Stomach (tissue), 19 donors: ENCODE measurements around the gene BOLL. TPM values are rescaled to one million over a fixed set of nuclear protein-coding genes. Genes with fewer than 3 reads are reported as not detected.
A peak's percentile ranks its signal among the peaks of the same experiment; 100 is the strongest.
"Not testable (repeated sequence)": the region's sequence is repeated elsewhere in the genome, so short reads cannot be mapped to it uniquely, and the experiment has no call there.

Experiments used
- DNase-seq, 2 donors: peaks; one replicate each; pipeline versions ENCODE4 v3.0.0 to v3.0.0-alpha.2; 2013 to 2019
- H3K27ac ChIP-seq, 5 donors: fragments of 200-600 bp in 4 of 5; sonication (generic) in 4 of 5; one replicate each; pipeline ENCODE4 v1.5.1; 2013 to 2019; ENCODE audit warnings: mild to moderate bottlenecking in 1 of 5, moderate library complexity in 1 of 5
- H3K27me3 ChIP-seq, 3 donors: fragments of 200-600 bp; sonication (generic); one replicate each; pipeline ENCODE4 v1.5.1; 2017 to 2019; ENCODE audit warnings: mixed run types in 1 of 3
- H3K36me3 ChIP-seq, 4 donors: fragments of 200-600 bp; sonication (generic); 1 replicate in 3 of 4; 2 replicates in 1 of 4; pipeline ENCODE4 v1.5.1; 2016 to 2019
- H3K4me1 ChIP-seq, 4 donors: fragments of 200-600 bp; sonication (generic); one replicate each; pipeline ENCODE4 v1.5.1; 2016 to 2019
- H3K4me3 ChIP-seq, 4 donors: fragments of 200-600 bp; sonication (generic) in 3 of 4; one replicate each; pipeline ENCODE4 v1.5.1; 2016 to 2019; ENCODE audit warnings: mild to moderate bottlenecking in 1 of 4
- H3K9me3 ChIP-seq, 4 donors: fragments of 200-600 bp; sonication (generic); one replicate each; pipeline ENCODE4 v1.5.1; 2016 to 2019
- EP300 ChIP-seq: sonication (generic); formaldehyde crosslinking; IDR thresholded peaks from one replicate; pipeline ENCODE4 v1.6.1; 2017; ENCODE audit warnings: antibody characterized with exemption
- POLR2A ChIP-seq, 4 donors: fragments of 450-650 bp; IDR thresholded peaks; one replicate each; pipeline ENCODE4 v1.6.1; 2016; ENCODE audit warnings: antibody characterized with exemption in 4 of 4, control low read depth in 2 of 4, mild to moderate bottlenecking in 1 of 4, moderate library complexity in 1 of 4
- POLR2AphosphoS5 ChIP-seq, 3 donors: sonication (generic); formaldehyde crosslinking; IDR thresholded peaks; one replicate each; pipeline ENCODE4 v1.6.1; 2016; ENCODE audit warnings: antibody characterized with exemption in 3 of 3
- WGBS, 5 donors: extraction: QIAGEN DNeasy Blood & Tissue Kit in 3 of 5; methylation state at CpG; one replicate each; pipeline versions ENCODE4 v1.1.5 to v1.1.7; 2013 to 2018; 5-methylcytosine and 5-hydroxymethylcytosine counted together
- intact Hi-C: fragments of 100-400 bp; cut with DNase I; formaldehyde crosslinking; loops from one replicate; pipeline ENCODE4 v1.15.1; 2023; ENCODE audit warnings: low total_unique reads
- long read RNA-seq, 10 donors: transcript quantifications; one replicate each; lab custom pipeline, GENCODE V29; 2026
- polyA plus RNA-seq, 3 donors: library from polyadenylated mRNA; stranded (reverse); fragments of 200-250 nt; gene quantifications; one replicate each; pipeline ENCODE4 v1.2.3, GENCODE V29; 2013
- total RNA-seq, 5 donors: library from RNA; depleted of rRNA; stranded (reverse); fragments of >200 nt; gene quantifications; one replicate each; pipeline versions ENCODE4 v1.1.0 to v1.2.3, GENCODE V29; 2014 to 2016
- TF ChIP-seq, protein P1 (sequence below), 7 experiments: fragments of 450-650 bp in 4 of 7; fragments of 200-600 bp in 3 of 7; sonication (generic) in 3 of 7; IDR thresholded peaks; one replicate each; pipeline ENCODE4 v1.5.1; 2016 to 2019; ENCODE audit warnings: antibody characterized with exemption in 7 of 7, control low read depth in 2 of 7, mild to moderate bottlenecking in 1 of 7
- donor health status: healthy with polysubstance abuse.
- donor health status: Bipolar disorder and iron deficiency.
- donor health status: healthy.

The BOLL gene, protein sequence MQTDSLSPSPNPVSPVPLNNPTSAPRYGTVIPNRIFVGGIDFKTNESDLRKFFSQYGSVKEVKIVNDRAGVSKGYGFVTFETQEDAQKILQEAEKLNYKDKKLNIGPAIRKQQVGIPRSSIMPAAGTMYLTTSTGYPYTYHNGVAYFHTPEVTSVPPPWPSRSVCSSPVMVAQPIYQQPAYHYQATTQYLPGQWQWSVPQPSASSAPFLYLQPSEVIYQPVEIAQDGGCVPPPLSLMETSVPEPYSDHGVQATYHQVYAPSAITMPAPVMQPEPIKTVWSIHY
- total RNA-seq, result not detected
- not detected for polyA plus RNA-seq
- long read RNA-seq, donor 1, result 0 reads
- long read RNA-seq, donor 2, result 0 reads
- long read RNA-seq, donor 3, result 0 reads
- long read RNA-seq, donor 4, result 0 reads
- long read RNA-seq, donor 5, result 0 reads
- long read RNA-seq, donor 6, result 0 reads
- long read RNA-seq, donor 7, result 0 reads
- long read RNA-seq, donor 8, result 0 reads
- long read RNA-seq, donor 9, result 0 reads
- long read RNA-seq, donor 10, result 0 reads

DNA sequence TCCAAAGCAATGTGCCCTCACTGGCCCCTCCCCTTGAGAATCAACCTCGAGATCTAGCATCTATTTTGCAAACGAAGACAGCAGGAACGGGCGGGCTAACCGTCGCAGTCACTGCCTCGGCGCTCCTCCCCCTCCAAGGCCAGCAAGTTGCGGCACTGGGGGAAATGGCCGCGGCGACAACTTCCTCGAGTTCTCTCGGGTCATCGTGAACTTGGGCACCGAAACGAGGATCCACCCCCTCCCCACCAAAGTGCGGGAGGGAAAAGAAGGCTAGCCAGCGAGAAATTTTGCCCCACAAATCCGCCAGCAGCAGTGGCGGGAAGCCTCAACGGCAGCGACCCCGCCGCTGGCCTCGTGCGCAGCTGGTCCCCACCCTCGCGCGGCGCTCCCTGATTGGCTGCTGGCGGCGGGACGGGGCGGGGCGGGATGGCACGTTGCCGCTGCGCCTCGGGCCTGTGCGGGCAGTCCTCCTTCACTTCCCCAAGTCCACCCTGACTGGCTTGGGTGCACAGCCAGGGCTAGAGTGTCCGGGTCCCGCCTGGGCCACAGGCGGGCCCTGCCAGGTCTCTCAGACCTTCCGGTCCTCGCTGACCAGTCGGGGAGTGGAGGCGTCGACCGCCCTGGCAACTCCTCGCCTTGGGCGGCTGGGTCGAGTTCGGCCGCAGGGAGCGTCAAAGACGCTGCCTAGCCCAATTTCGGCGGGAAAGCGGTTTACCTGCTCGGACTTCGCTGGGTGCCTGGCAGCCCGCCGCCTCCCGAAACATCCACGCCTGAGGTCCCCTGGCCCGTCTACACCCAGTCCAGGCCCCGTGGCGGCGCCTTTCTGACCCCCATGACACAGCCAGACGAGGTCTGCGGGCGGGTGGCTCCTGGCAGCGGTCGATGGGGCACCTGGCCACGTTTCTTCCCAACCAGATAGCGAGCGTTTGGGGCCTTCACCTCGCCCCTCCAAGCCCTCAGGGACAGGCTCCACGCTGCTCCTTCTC is at the start of gene BOLL:
Gene BOLL (minus strand): TSS at position 364 of the 986 bp plus-strand sequence. CDS start 3,469 bp downstream, outside the sequence.
- no peak for TF ChIP-seq POLR2AphosphoS5 (IDR thresholded peaks at IDR 0.05)
- no peak for TF ChIP-seq EP300
- no peak for TF ChIP-seq POLR2A (IDR thresholded peaks at IDR 0.05)
- TF ChIP-seq, protein P1, sequence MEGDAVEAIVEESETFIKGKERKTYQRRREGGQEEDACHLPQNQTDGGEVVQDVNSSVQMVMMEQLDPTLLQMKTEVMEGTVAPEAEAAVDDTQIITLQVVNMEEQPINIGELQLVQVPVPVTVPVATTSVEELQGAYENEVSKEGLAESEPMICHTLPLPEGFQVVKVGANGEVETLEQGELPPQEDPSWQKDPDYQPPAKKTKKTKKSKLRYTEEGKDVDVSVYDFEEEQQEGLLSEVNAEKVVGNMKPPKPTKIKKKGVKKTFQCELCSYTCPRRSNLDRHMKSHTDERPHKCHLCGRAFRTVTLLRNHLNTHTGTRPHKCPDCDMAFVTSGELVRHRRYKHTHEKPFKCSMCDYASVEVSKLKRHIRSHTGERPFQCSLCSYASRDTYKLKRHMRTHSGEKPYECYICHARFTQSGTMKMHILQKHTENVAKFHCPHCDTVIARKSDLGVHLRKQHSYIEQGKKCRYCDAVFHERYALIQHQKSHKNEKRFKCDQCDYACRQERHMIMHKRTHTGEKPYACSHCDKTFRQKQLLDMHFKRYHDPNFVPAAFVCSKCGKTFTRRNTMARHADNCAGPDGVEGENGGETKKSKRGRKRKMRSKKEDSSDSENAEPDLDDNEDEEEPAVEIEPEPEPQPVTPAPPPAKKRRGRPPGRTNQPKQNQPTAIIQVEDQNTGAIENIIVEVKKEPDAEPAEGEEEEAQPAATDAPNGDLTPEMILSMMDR (IDR thresholded peaks at IDR 0.05), result no peak
- H3K27ac ChIP-seq, result no peak within 1 kb of the TSS
- H3K4me1 ChIP-seq, result peaks cover 11 to 17% (median 13%) of the 10 kb centered on the region in 4 donors
- peak in 1 of 2 donors; percentile 3 for DNase-seq
- H3K4me3 ChIP-seq, result peak within 1 kb of the TSS; percentile 46 to 56 (median 52)
- WGBS, 5 donors, result 84 to 94% (median 91%) methylated on average over 50 to 80 of the region's 80 CpGs
- H3K9me3 ChIP-seq, result no peaks in the 10 kb centered on the region
- intact Hi-C loops, result no loop called here
- H3K36me3 ChIP-seq, result no peaks in the 10 kb centered on the region
- H3K27me3 ChIP-seq, result peaks cover 0 to 28% (median 23%) of the 10 kb centered on the region in 3 donors

DNA sequence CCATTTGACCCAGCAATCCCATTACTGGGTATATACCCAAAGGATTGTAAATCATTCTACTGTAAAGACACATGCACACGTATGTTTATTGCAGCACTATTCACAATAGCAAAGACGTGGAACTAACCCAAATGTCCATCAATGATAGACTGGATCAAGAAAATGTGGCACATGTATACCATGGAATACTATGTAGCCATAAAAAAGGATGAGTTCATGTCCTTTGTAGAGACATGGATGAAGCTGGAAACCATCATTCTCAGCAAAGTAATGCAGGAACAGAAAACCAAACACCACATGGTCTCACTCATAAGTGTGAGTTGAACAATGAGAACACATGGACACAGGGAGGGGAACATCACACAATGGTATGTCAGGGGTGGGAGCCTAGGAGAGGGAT is 49.7 kb upstream of the BOLL start:
- H3K4me1 ChIP-seq, H3K27me3 ChIP-seq, DNase-seq, H3K36me3 ChIP-seq, H3K27ac ChIP-seq, H3K4me3 ChIP-seq, intact Hi-C loops, H3K9me3 ChIP-seq: not testable (repeated sequence)
- 81 to 92% (median 89%) methylated on average over 2 of the region's 2 CpGs for WGBS, 5 donors

DNA sequence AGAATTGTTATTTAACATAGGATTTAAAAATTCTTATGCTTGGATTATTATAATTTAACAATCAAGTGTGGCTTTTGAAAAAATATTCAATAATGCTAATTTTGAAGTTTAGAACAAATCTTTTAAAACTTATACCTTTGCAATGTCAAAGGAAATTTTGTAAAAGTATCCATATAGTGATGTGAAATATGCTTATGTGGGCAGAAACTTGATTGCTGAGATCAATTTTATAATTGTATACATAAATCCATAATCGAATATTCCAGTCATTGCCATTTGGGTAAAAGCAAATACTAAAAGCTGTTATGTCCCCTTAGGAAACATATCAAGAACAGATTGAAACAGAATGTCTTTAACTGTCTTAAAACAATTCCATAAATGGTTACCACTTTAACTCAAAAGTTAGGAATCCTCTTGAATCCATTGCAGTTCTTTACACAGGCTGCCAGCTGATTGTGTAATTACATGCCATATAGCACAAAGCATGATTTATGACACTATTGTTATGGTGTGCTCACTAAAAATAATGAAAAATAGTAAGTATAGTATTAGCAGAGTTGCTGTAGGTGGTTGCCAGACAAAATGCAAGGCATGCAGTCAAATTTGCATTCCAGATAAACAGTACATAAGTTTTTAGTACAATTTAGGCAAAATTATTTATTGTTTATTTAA is 43.5 kb upstream of the BOLL start:
- H3K27ac ChIP-seq, result no peak overlapping the region
- no peaks in the 10 kb centered on the region for H3K27me3 ChIP-seq
- H3K36me3 ChIP-seq, result no peaks in the 10 kb centered on the region
- no peaks in the 10 kb centered on the region for H3K9me3 ChIP-seq
- WGBS, 5 donors, result 77 to 85% (median 78%) methylated on average over 1 of the region's 1 CpG
- no peak for DNase-seq
- H3K4me1 ChIP-seq, result no peaks in the 10 kb centered on the region
- H3K4me3 ChIP-seq, result no peak overlapping the region
- no peak for TF ChIP-seq POLR2A (IDR thresholded peaks at IDR 0.05)
- TF ChIP-seq EP300, result no peak
- TF ChIP-seq POLR2AphosphoS5 (IDR thresholded peaks at IDR 0.05), result no peak
- TF ChIP-seq, protein P1 (IDR thresholded peaks at IDR 0.05), result no peak
- intact Hi-C loops, result no loop called here

DNA sequence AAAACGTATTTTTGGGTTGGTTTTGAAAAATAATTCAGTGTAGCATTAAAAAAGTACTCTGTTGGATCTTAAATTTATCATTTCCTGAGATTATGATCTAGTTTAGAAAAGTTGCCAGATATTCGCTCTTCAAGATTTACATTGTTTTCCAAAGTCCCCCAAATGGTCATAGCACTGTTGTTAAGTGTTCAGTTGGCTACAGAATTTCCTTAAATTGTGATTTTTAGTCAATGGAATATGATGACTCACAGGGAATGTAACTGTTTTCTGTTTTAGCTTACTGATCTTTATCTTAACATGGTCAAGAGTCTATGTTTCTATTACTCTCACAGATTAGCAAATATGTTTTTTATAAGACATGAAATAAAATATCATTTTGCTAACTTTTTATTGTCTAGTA is 42.5 kb upstream of the BOLL start:
- TF ChIP-seq POLR2A (IDR thresholded peaks at IDR 0.05), result no peak
- TF ChIP-seq POLR2AphosphoS5 (IDR thresholded peaks at IDR 0.05), result no peak
- TF ChIP-seq EP300, result no peak
- TF ChIP-seq, protein P1 (IDR thresholded peaks at IDR 0.05), result no peak
- no peaks in the 10 kb centered on the region for H3K4me1 ChIP-seq
- DNase-seq, result no peak
- WGBS, 5 donors, result 63 to 72% (median 64%) methylated on average over 2 of the region's 2 CpGs
- no peaks in the 10 kb centered on the region for H3K36me3 ChIP-seq
- no peak overlapping the region for H3K27ac ChIP-seq
- H3K27me3 ChIP-seq, result no peaks in the 10 kb centered on the region
- intact Hi-C loops, result no loop called here
- no peak overlapping the region for H3K4me3 ChIP-seq
- H3K9me3 ChIP-seq, result no peaks in the 10 kb centered on the region
